Adipose tissue (tissue), 3 donors: ENCODE results near the gene FAM184A. TPM values are rescaled to one million over a fixed set of nuclear protein-coding genes. Genes with fewer than 3 reads are reported as not detected.

Experiments
- H3K27ac ChIP-seq: one replicate; pipeline ENCODE4 v1.5.1; 2013; ENCODE audit warnings: low read depth, low read length
- WGBS, 3 donors: extraction: QIAGEN DNeasy Blood & Tissue Kit; methylation state at CpG; one replicate each; pipeline ENCODE4 v1.1.7; 2013; 5-methylcytosine and 5-hydroxymethylcytosine counted together
- polyA plus RNA-seq, 3 donors: library from polyadenylated mRNA; stranded (reverse); fragments of 200-250 nt; gene quantifications; one replicate each; pipeline ENCODE4 v1.2.3, GENCODE V29; 2013
- donor health status: healthy with polysubstance abuse.
- donor health status: Bipolar disorder and iron deficiency.
- donor health status: healthy.

FAM184A gene
- polyA plus RNA-seq, 3 donors = 1.1 to 9.4 (median 1.7) TPM

- no peak overlapping the region for H3K27ac ChIP-seq
Observed at GRCh38 chr6:119067091-119067490, 11.4 kb downstream of the FAM184A start.

GRCh38 chr6:119066517-119066916, 11.9 kb downstream of the FAM184A start:
- 73 to 85% (median 85%) methylated on average over 1 of the region's 1 CpG for WGBS, 3 donors
- H3K27ac ChIP-seq = no peak overlapping the region

DNA sequence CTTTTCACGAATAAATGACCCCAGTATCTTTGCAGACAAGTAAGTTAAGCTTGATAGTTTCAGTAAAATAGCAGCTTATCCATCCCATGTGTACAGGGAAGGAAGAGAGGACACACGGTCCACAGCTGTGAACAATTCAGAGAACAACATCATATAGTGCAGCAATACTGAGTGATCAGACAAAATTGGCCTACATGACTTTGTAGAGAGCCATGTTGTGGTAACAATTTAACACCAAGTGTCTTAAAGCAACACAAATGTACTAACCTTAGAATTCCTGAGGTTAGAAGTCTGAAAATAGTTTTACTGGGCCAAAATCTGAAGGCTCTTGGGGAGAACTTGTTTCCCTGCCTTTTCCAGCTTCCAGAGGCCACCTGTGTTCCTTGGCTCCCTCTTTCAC, 12.5 kb downstream of the FAM184A start:
- H3K27ac ChIP-seq = no peak overlapping the region
- WGBS, 3 donors = 80 to 81% (median 80%) methylated on average over 2 of the region's 2 CpGs

DNA sequence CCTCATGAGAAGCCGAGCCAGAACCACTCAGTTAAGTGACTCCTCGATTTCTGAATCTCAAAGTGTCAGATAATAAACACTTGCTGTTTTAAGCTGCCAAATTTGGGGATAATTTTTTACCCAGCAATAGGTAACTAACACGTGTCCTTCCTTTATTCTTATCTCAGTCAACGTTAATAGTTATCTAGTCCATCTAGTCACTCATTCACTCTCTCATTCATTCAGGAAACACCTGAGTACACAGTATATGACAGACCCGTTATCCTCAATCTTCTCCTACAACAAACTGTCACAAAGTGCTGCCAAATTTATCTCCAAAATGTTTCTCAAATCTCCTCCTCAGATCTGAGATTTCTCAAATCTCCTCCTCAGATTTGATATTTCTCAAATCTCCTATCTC, 13.1 kb downstream of the FAM184A start:
- WGBS, 3 donors = 54 to 78% (median 76%) methylated on average over 5 of the region's 5 CpGs

GRCh38 chr6:119063491-119063890, 15.0 kb downstream of the FAM184A start:
- no peak overlapping the region for H3K27ac ChIP-seq
- 76 to 95% (median 85%) methylated on average over 5 of the region's 5 CpGs for WGBS, 3 donors

More for the DNA sequence above, 13.1 kb downstream of the FAM184A start:
- H3K27ac ChIP-seq = no peak overlapping the region

DNA sequence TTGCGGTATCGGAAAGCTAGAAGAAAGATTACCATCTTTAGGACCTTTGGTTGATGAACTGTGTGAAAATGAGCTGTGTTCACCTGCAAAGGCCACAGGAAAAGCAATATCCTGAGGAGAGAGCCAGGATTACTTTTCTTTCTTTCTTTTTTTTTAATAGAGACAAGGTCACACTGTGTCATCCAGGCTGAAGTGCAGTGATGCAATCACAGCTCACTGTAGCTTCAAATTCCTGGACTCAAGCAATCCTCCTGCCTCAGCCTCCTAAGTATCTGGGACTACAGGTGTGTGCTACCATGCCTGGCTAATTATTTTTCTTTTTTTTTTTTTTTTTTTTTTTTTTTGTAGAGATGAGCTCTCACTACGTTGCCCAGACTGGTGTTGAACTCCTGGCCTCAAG, 17.2 kb downstream of the FAM184A start:
- 93 to 95% (median 95%) methylated on average over 3 of the region's 3 CpGs for WGBS, 3 donors
- H3K27ac ChIP-seq = no peak overlapping the region

- no peak overlapping the region for H3K27ac ChIP-seq
- whole genome bisulfite sequencing, 3 donors = 81 to 84% (median 83%) methylated on average over 4 of the region's 4 CpGs
Observed at GRCh38 chr6:119060255-119060907, 18.1 kb downstream of the FAM184A start.

GRCh38 chr6:119055069-119055468, 23.4 kb downstream of the FAM184A start:
- 82 to 92% (median 89%) methylated on average over 1 of the region's 1 CpG for WGBS, 3 donors
- no peak overlapping the region for H3K27ac ChIP-seq

- WGBS, 3 donors = 76 to 79% (median 76%) methylated on average over 1 of the region's 1 CpG
- H3K27ac ChIP-seq = no peak overlapping the region
Observed at GRCh38 chr6:119052987-119053386, 25.5 kb downstream of the FAM184A start.

DNA sequence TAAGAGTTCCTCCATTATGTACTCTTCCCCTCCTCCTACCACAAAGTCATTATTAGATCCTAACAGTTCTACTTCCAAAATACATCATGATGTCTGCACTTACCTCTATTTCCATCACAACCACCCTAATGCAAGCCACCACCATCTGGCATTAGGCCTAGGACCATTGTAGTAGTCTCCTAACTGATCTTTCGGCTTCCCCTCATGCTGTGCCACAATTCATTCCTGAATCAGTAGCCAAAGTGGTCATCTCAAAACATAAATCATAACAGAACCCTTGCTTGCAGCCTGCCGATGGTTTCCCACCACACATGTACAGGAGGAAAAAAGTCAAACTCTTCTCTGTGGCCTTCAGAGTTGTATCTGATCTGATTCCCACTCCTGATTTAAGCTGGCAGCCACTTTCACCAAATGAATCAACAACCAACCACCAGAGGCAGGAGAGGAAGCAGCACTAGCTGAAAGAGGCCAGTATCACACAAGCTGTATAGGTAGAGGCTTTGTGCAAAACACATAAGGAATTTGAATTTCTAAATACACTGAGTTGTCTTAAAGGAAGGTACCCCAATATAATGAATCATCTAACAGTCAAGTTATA, 26.1 kb downstream of the FAM184A start:
- 76 to 83% (median 79%) methylated on average over 2 of the region's 2 CpGs for WGBS, 3 donors
- no peak overlapping the region for H3K27ac ChIP-seq

- H3K27ac ChIP-seq = no peak overlapping the region
- 89 to 94% (median 90%) methylated on average over 5 of the region's 5 CpGs for WGBS, 3 donors
Observed at GRCh38 chr6:119044255-119044654, 34.2 kb downstream of the FAM184A start.

DNA sequence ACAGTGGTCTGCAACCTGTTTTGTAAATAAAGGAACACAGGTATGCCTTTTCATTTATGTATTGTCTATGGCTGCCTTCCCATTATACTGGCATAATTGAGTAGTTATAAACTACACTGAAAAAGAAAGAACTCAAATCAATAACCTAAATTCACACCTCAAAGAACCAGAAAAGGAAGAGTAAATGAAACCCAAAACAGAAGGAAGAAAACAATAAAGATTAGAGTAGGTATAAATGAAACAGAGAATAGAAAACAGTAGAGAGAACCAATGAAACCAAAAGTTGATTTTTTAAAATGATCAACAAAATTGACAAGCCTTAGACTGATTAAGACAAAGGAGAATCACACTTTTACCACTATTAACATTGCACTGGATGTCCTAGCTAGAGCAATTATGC, 34.7 kb downstream of the FAM184A start:
- no peak overlapping the region for H3K27ac ChIP-seq

DNA sequence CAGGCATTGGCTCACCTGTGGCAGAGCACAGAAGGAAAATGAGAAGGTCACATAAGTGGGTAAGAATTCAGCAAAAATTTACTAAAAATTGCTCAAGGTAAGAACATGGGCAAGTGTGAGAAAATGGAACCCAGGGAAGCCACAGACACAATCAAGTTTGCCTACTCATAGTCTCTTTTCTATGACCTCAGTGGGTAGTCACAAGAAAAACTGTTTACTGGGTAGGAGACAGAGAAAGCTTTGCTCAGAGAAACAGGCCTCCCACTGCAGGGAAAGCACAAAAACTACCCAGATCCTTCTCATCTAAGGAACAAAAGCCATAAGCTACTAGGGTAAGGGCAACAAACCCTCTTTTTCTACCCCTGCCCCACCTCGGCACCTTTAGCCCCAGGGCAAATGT, 35.2 kb downstream of the FAM184A start:
- H3K27ac ChIP-seq = no peak overlapping the region
- 88 to 95% (median 93%) methylated on average over 1 of the region's 1 CpG for WGBS, 3 donors

DNA sequence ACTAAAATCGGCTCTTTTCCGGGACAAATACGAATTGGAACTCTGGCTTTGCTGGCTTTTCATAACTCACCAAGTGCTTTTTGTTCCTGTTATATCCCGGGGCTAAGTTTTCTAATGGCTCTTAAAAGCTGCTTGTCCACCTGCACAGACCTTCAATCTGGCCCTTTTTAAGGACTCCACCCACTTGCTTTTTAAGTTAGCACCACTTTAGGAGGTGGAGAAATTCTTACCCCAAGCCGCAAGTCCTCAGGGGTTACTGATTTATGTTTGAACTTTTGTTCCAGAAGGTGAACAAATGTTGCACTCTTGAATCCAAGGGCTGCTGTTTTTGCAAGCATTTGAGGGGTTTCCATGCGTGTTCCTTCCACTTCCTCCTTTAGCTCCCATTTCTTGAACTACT, 37.8 kb downstream of the FAM184A start:
- H3K27ac ChIP-seq = no peak overlapping the region
- 67 to 78% (median 75%) methylated on average over 6 of the region's 6 CpGs for WGBS, 3 donors

GRCh38 chr6:119040229-119040628, 38.2 kb downstream of the FAM184A start:
- no peak overlapping the region for H3K27ac ChIP-seq
- 81 to 91% (median 89%) methylated on average over 8 of the region's 8 CpGs for WGBS, 3 donors

DNA sequence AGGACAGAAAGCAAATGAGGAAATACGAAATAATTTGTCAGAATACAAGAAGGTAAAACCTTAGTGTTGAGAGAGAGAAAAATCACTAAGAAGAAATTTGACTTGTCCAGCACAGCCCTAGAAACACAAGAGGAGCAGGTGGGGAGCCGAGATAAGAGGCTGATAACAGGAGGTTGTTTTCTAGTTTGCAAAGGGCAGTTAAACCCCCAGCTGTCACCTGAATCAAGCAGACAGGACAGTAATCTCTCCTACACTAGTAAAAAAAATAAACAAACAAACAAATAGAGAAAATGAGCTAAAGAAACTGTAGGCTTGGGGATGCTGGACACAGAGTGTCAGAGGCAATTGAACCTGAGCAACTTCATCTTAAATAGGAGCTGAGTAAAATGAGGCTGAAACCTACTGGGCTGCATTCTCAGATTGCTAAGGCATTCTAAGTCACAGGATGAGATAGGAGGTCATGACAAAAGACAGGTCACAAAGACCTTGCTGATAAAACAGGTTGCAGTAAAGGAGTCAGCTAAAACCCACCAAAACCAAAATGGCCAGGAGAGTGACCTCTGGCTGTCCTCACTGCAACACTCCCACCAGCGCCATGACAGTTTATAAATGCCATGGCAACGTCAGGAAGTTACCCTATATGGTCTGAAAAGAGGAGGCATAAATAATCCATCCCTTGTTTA, 40.4 kb downstream of the FAM184A start:
- 70 to 93% (median 88%) methylated on average over 4 of the region's 4 CpGs for WGBS, 3 donors

GRCh38 chr6:119037264-119037663, 41.2 kb downstream of the FAM184A start:
- no peak overlapping the region for H3K27ac ChIP-seq

More for the DNA sequence above, 40.4 kb downstream of the FAM184A start:
- no peak overlapping the region for H3K27ac ChIP-seq

- no peak overlapping the region for H3K27ac ChIP-seq
- 59 to 75% (median 69%) methylated on average over 5 of the region's 5 CpGs for WGBS, 3 donors
Observed at GRCh38 chr6:119036081-119036480, 42.4 kb downstream of the FAM184A start.

DNA sequence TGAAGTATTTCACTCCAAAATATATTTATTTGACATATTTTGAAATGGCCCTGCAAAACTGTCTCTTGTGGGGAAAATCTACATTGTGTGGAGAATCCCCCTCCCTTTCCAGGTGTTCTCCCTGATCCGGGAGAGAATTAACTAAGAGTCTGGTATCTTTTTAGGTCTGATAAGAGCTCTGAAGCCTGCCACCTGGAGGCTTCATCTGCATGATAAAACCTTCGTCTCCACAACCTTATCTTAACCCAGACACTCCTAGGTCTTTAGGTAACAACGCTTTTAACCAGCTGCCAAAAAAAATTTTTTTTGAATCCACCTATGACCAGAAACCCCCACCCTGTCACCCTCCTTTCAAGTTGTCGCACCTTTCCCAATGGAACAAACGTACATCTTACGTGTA, 43.0 kb downstream of the FAM184A start:
- 63 to 73% (median 69%) methylated on average over 6 of the region's 6 CpGs for WGBS, 3 donors
- no peak overlapping the region for H3K27ac ChIP-seq
